HG02981 (cell line): ENCODE measurements around the gene ZNF513.
A peak's percentile ranks its signal among the peaks of the same experiment; 100 is the strongest.
"Not testable (repeated sequence)": the region's sequence is repeated elsewhere in the genome, so short reads cannot be mapped to it uniquely, and the experiment has no call there.

Experiments
- ATAC-seq: cut with Tn5 transposase; IDR thresholded peaks from one replicate; pipeline ENCODE4 v1.9.1; 2021; ENCODE audit warnings: mild to moderate bottlenecking, moderate library complexity; ENCODE audit not compliant: unreplicated experiment

Gene ZNF513

GRCh38 chr2:27356382-27357181 is 24.0 kb downstream of the ZNF513 start, which contains the start of gene GTF3C2:
GTF3C2 (minus strand) TSS chr2:27356764; CDS start chr2:27343554, 13,210 bp downstream.
- peak; percentile 84 for ATAC-seq

- peak; percentile 32 for ATAC-seq
These were observed 24.5 kb downstream of the ZNF513 start for GRCh38 chr2:27356056-27356381.

GRCh38 chr2:27354597-27354927 is 26.0 kb downstream of the ZNF513 start:
- ATAC-seq = no peak

- no peak for ATAC-seq
These were observed 26.6 kb downstream of the ZNF513 start for GRCh38 chr2:27353762-27354596.

GRCh38 chr2:27353386-27353761 is 27.2 kb downstream of the ZNF513 start:
- not testable (repeated sequence) for ATAC-seq

- ATAC-seq = no peak
These were observed 28.5 kb downstream of the ZNF513 start for GRCh38 chr2:27351802-27352598.

- ATAC-seq = no peak
These were observed 30.3 kb downstream of the ZNF513 start for GRCh38 chr2:27350106-27350693.

- ATAC-seq = no peak
These were observed 32.9 kb downstream of the ZNF513 start for GRCh38 chr2:27347641-27348040.

GRCh38 chr2:27336173-27336572 is 44.4 kb downstream of the ZNF513 start:
- ATAC-seq = no peak

- ATAC-seq = no peak
These were observed 45.2 kb downstream of the ZNF513 start for GRCh38 chr2:27335311-27335710.
